Stimulated activated CD4-positive, alpha-beta T cell treated with anti-CD3 and anti-CD28 coated beads, Interleukin-2, amount 100 ng/mL, for 4 hours (primary cell): ENCODE measurements around the gene XPC.

ENCODE experiments used
- DNase-seq: peaks from one replicate; pipeline ENCODE4 v3.0.0-alpha.2; 2020; ENCODE audit warnings: low read depth

XPC gene

DNA sequence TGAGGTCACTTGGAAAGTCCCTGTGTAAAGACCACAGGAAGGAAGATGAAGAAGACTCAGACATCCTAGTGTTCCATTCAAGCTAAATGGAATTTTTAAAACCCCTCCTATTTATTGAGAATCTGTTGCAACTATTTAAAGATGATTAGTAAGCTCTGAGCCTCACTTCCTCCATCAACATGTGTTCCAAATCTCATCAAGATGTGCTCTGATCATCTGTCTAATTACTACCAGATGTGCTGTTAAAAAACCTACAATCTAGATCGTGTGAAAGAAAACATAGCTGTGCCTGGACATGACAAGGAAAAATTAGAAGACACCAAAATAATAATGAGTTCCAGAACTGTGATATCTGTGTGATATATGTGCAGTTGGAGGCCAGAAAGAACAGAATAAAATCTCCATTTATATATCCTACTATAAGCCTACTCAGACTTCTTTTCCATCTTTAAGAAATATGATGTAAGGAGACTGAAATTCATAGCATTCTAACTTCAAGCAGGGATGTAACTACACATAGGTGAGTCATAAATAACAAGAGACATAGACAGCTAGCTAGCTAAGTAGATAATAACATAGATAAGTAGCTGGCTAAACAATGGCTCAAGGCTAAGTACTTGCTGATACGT lies 7.8 kb downstream of the XPC start:
- no peak for DNase-seq

- no peak for DNase-seq
Measured at GRCh38 chr3:14169871-14170270, 8.5 kb downstream of the XPC start.

DNA sequence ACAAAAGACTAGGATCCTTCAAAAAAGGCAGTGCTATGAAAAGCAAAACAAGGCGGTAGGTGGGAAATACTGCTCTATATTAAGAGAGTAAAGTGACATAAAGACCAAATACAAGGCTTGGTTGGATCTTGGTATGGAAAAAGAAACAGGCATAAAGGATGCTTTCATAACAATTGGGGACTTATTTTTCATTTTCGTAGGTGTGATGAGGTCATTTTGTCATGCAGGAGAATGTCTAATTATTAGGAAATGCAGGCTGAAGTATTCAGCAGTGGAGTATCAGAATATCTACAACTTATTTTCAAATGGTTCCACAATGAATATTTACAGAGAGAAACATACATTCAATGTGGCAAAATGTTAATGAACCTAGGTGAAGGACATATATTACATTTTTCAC lies 9.0 kb downstream of the XPC start:
- DNase-seq, result no peak

DNA sequence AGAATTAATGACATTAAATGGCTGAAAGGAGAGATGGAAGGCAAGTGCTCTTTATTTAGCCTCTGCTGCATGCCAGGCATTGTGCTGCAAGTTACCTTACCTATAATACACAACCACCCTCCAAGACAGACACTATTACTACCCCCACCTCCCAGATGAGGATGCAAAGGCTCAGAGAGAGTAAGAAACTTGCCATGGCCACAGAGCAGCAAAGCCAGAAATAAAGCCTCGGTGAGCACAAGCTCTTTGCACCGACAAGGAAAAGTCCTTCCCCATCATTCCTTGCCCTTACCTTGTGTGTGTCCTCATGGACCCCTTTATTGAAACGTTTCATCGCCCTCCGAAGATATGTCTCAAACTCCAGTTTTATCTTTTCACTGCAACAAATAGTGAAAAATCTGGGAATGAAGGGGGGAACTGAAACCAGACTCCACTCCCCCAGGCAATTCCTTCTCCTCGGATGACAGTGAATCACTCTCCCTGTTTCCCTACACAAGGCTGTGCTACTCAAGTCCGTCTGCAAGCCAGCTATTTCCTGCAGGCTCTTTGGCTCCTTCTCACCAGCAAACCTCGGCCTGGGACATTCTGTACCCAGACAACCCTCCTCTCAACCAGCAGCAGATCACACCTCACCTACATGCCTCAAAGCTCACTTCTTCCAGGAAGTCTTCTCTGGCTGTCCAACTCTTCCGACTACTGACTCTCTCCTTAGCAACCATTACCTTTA lies 11.4 kb downstream of the XPC start:
- no peak for DNase-seq

DNA sequence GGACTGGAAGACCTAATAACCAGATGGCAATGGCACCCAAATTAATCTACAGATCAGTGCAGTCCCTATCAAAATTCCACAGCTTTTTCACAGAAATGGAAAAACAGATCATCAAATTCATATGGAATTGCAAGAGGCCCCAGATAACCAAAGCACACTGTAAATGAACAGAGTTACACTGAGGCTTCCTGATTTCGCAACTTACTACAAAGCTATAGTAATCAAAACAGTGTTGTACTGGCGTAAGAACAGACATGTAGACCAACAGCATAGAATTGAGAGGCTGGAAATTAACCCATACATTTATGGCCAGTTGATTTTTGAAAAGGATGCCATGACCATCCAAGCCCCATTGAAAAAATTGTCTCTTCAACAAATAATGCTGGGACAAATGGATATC lies 16.2 kb downstream of the XPC start:
- no peak for DNase-seq

- no peak for DNase-seq
Measured at GRCh38 chr3:14161282-14161681, 17.1 kb downstream of the XPC start.

- DNase-seq, result no peak
Measured at GRCh38 chr3:14159426-14159825, 19.0 kb downstream of the XPC start.

DNA sequence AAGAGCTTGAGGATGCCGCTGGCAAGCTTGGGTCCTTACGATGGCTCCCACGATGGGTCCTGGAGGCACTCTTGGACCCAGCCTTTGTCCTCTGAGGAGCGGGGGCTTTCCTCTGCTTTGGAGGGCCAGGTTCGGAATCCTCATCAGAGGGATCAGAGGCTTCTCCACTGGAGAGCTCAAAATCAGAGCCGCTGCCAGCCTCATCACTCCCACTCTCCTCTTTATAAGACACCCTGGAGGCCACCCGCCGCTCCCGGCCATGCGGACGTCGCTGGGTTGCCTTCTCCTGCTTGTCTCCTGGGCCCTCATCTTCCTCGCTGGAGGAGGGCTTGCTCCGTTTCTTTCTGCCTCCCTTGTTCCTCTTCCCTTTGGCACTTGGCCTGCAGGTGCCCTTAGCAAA lies 20.0 kb downstream of the XPC start:
- no peak for DNase-seq

DNA sequence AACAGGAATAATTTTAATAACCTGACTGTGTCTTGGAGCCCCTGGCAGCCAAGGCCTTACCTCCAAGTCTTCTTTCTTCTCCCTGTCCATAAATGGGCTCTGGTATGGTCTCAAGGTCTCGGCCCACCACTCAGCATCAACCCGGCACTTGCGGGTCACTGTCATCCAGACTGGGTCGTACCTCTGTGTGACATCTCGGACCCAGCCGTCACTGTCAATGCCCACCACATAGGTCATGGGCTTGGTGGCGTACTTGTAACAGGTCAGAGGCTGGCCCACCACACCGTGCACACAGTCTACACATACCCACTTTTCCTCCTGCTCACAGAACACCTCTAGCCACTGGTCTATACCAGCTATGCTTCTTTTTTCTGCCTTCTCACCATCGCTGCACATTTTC lies 20.4 kb downstream of the XPC start:
- no peak for DNase-seq

GRCh38 chr3:14156843-14157561 lies 21.4 kb downstream of the XPC start:
- DNase-seq, result no peak

DNA sequence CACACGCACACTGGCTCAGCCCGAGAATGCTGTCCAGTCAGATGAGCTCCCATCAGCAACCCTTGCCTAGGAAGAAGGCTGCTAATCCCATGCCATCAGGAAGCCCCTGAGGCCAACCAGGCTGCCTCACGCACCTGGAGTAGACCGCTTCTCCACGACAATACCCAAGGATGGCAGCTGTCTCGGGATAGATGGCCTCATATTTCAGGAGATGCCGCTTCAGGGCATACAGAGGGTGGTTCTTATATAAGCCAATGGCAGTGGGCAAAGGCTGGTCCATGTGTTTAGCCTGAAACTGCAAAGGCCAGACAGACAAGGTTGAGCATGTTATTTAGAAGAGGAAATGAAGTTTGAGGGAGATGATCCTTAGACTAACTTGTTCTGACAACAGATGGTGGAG lies 22.2 kb downstream of the XPC start:
- no peak for DNase-seq

DNA sequence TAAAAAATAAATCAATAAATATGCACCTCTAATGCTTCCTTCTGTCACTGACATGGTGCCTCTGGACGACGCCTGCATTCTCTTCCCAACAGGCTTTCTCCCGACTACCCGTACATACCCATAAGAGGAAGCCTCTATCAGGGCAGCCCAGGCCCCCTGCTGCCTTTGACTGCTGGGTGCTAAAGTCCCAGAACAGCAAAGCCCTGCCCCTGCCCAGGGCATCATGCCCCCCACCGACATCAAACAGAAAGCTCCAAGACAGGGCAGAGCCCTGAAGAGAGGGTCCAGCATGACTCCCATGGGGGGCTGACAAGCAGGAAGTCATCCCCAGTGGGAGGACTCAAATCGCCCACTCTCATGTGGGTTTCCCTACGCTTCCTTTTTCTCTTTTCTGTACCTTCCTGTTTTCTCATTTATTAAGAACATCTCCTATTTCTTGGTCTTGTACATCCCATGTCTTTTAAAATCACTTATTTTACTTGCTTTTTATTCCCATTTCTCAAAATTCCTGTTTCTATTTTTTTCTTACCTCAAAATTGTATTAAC lies 23.4 kb downstream of the XPC start:
- no peak for DNase-seq

DNA sequence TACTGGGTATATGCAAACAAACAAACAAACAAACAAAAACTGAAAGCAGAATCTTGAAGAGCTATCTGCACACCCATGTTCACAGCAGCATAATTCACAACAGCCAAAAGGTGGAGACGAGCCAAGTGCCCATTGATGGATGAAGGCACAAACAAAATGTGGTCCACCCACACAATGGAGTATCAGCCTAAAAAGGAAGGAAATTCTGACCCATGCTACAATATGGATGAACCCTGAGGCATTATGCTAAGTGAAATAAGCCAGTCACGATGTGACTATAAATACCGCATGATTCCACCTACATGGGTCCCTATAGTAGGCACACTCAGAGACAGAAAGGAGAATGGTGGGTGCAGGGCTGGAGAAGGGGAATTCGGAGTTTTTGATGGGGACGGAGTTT lies 24.1 kb downstream of the XPC start:
- DNase-seq, result no peak

GRCh38 chr3:14153663-14154062 lies 24.7 kb downstream of the XPC start:
- no peak for DNase-seq

- no peak for DNase-seq
Measured at GRCh38 chr3:14152963-14153355, 25.4 kb downstream of the XPC start.

GRCh38 chr3:14152233-14152962 lies 26.0 kb downstream of the XPC start:
- DNase-seq, result no peak

DNA sequence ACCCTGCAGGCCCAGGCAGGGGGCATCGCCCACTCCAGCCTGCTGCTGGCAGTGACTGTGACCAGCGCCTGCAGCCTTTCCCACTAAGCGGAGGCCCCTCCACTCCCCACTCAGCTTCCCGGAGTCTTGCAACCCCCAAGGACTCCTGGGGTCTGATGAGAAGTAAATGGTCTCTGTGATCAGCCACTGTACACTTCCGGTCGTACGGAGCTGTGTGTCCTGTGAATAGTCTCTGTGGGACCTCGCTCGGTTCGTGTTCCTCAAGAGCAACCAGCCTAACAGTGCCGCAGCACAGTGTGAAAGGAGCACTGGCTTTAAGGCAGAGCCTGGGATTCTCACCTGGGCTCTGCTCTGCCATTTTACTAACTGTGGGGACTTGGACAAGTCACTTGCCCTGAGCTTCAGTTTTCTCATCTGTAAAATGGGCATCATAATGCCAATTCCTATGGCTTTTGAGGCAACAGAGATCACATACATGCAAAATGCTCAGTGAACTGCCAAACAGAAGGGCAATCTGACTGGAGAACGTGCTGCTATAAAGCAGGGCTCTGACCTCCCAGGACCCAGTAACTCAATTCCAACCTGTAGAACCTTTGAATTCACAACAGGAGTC lies 26.8 kb downstream of the XPC start:
- DNase-seq, result no peak

GRCh38 chr3:14150491-14151230 lies 27.7 kb downstream of the XPC start:
- DNase-seq, result no peak

DNA sequence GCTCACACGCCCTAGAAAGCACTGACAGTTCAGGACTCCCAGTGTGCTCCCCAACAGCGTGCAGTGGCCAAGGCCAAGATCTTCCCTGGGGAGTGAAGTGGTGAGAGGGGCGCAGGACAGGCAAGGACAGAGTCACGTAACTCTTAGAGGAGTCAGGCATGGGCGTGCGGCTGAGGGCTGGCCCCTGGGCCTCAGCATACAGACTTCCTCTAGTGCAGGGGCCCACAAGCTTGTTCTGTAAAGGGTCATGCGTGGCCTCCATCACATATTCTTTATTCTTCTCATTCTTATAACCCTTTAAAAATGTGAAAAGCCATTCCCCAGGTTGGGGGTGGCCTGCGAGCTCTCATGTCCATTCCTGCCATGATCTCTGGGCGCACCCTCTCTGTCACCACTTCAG lies 28.3 kb downstream of the XPC start:
- no peak for DNase-seq

DNA sequence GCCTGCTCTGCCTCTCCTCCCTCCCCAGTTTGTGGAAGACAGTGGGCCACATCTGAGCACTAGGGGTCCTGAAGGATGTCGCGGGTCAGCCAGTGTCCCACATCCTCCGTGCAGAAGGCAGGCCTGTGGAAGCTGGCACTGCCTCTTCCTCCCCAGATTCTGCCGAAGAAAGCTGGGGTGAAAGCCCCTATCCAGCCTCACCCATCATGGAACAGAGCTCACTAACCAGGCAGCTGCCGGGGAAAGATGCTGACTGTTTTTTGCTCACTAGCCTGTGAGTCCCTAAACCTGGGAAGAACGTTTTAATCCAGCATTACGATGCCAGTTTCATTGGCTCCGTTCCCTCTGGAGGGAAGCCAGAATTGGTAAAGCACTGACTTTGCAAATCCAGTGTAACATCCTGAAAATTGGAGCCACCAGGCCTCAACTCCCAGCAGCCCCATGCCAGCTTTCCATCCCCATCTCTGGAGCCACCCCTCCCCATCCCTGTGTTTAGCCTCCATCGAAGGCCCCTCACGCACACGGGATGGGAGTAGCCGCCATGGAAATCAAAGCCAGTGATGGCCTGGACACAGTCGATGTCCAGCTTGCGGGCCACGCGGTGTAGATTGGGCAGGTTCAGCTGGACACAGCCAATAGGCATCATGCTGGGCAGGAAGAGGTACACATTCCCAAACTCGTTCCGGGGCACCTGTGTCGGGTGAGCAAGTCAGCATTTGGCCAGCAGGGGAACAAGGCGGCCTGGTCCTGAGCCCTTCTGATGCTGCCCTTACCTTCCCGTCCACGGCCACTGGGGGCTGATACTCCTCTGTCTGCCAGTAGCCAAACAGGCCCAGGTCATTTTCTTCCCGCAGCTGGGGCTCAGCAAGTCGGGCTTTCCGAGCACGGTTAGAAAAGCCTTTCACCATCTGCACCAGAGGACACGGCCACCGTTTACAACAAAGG lies 30.1 kb downstream of the XPC start:
- DNase-seq, result no peak
